H1 (cell line): Measurements from ENCODE around the gene GDPGP1. TPM values are rescaled to one million over a fixed set of nuclear protein-coding genes. Genes with fewer than 3 reads are reported as not detected.

Source experiments
- CTCF ChIA-PET: fragments of 300-600 bp; sonication (Branson Sonifier 250); formaldehyde crosslinking; loops from one replicate; lab custom pipeline; 2021; ENCODE audit not compliant: partially characterized antibody; lab: Charles Lee
- POLR2A ChIA-PET: fragments of 300-600 bp; sonication (Branson Sonifier 250); formaldehyde crosslinking; loops from one replicate; lab custom pipeline; 2021; ENCODE audit warnings: inconsistent platforms; ENCODE audit not compliant: partially characterized antibody; lab: Charles Lee
- DNase-seq, 2 experiments: peaks; one replicate each; pipeline versions ENCODE4 v3.0.0 to v3.0.0-alpha.2; 2010 to 2022; ENCODE audit warnings: low spot score in 2 of 2, low read depth in 1 of 2, mixed read lengths in 1 of 2
- FAIRE-seq: peaks from 2 replicates; lab custom pipeline; 2011; peaks lifted over from hg19 to GRCh38; lab: Jason Lieb, UNC
- H2AFZ ChIP-seq: 2 replicates; pipeline ENCODE4 v1.8.1; 2012; ENCODE audit warnings: low read length, inconsistent platforms
- H2AK5ac ChIP-seq: 2 replicates; pipeline ENCODE4 v1.6.1; 2013; ENCODE audit warnings: low read depth, low read length
- H2BK120ac ChIP-seq: replicated peaks from 2 replicates; pipeline ENCODE3; 2013; ENCODE audit warnings: low read depth, low read length, inconsistent platforms
- H2BK12ac ChIP-seq: 2 replicates; pipeline ENCODE4 v1.6.1; 2013; ENCODE audit warnings: low read depth, low read length
- H2BK15ac ChIP-seq: 2 replicates; pipeline ENCODE4 v1.6.1; 2013; ENCODE audit warnings: low read length
- H2BK20ac ChIP-seq: 2 replicates; pipeline ENCODE4 v1.6.1; 2013; ENCODE audit warnings: low read length
- H2BK5ac ChIP-seq: 2 replicates; pipeline ENCODE4 v1.6.1; 2013; ENCODE audit warnings: low read depth, low read length
- H3K14ac ChIP-seq: 2 replicates; pipeline ENCODE4 v1.6.1; 2013; ENCODE audit warnings: inconsistent platforms; ENCODE audit not compliant: insufficient read length
- H3K18ac ChIP-seq: 2 replicates; pipeline ENCODE4 v1.6.1; 2013; ENCODE audit warnings: low read length; ENCODE audit errors: extremely low read depth
- H3K23ac ChIP-seq: 2 replicates; pipeline ENCODE4 v1.6.1; 2013; ENCODE audit warnings: inconsistent platforms; ENCODE audit not compliant: insufficient read length
- H3K23me2 ChIP-seq: 2 replicates; pipeline ENCODE4 v1.6.1; 2013; ENCODE audit warnings: low read depth, low read length
- H3K27ac ChIP-seq: 2 replicates; pipeline ENCODE4 v1.6.1; 2011; ENCODE audit warnings: low read depth, low read length, inconsistent platforms
- H3K27me3 ChIP-seq, 4 experiments: replicated peaks in 1 of 4; 1 replicate in 1 of 4; 2 replicates in 3 of 4; pipeline versions ENCODE4 v1.6.1 to v1.8.1; 2011 to 2013; ENCODE audit warnings: low read length in 3 of 4, mild to moderate bottlenecking in 3 of 4, inconsistent platforms in 2 of 4, mixed read lengths in 2 of 4, moderate library complexity in 1 of 4; ENCODE audit not compliant: control insufficient read depth in 3 of 4, insufficient read depth in 3 of 4; ENCODE audit errors: extremely low read depth in 1 of 4
- H3K36me3 ChIP-seq, 4 experiments: 2 replicates each; pipeline versions ENCODE4 v1.6.1 to v1.8.1; 2011 to 2013; ENCODE audit warnings: mild to moderate bottlenecking in 4 of 4, low read length in 3 of 4, moderate library complexity in 2 of 4, control low read depth in 1 of 4, inconsistent platforms in 1 of 4; ENCODE audit not compliant: insufficient read depth in 4 of 4, control insufficient read depth in 2 of 4
- H3K4ac ChIP-seq: replicated peaks from 2 replicates; pipeline ENCODE3; 2013; ENCODE audit warnings: low read length, low read depth, mixed read lengths, inconsistent platforms; ENCODE audit not compliant: insufficient read length
- H3K4me1 ChIP-seq, 4 experiments: replicated peaks in 1 of 4; 1 replicate in 1 of 4; 2 replicates in 3 of 4; pipeline versions ENCODE4 v1.6.1 to v1.8.1; 2011 to 2013; ENCODE audit warnings: low read length in 3 of 4, inconsistent platforms in 2 of 4, mixed read lengths in 1 of 4; ENCODE audit not compliant: insufficient read depth in 4 of 4, control insufficient read depth in 3 of 4
- H3K4me2 ChIP-seq, 2 experiments: 2 replicates each; pipeline versions ENCODE4 v1.6.1 to v1.8.1; 2011 to 2013; ENCODE audit warnings: low read depth in 2 of 2, low read length in 2 of 2, control low read depth in 1 of 2, inconsistent platforms in 1 of 2, mild to moderate bottlenecking in 1 of 2; ENCODE audit not compliant: insufficient read depth in 1 of 2
- H3K4me3 ChIP-seq, 4 experiments: fragments of 200-600, 300-600 bp in 1 of 4; sonication (generic), shearing (Covaris generic), sonication (Bioruptor Twin) in 1 of 4; 2 replicates each; pipeline versions ENCODE4 v1.5.1 to v1.8.1; 2011 to 2016; ENCODE audit warnings: low read length in 4 of 4, low read depth in 3 of 4, control low read depth in 2 of 4, inconsistent platforms in 2 of 4, mild to moderate bottlenecking in 2 of 4, mixed read lengths in 1 of 4, moderate library complexity in 1 of 4; ENCODE audit not compliant: insufficient read depth in 2 of 4; ENCODE audit errors: extremely low read depth in 1 of 4
- H3K56ac ChIP-seq: replicated peaks from 2 replicates; pipeline ENCODE3; 2013; ENCODE audit warnings: low read depth, mild to moderate bottlenecking, mixed read lengths, low read length, inconsistent platforms; ENCODE audit not compliant: insufficient read length
- H3K79me1 ChIP-seq: 2 replicates; pipeline ENCODE4 v1.6.1; 2013; ENCODE audit warnings: low read depth, low read length, control low read depth
- H3K79me2 ChIP-seq, 2 experiments: 2 replicates each; pipeline versions ENCODE4 v1.6.1 to v1.8.1; 2012 to 2013; ENCODE audit warnings: low read length in 2 of 2, mild to moderate bottlenecking in 2 of 2, inconsistent platforms in 1 of 2; ENCODE audit not compliant: insufficient read depth in 2 of 2, control insufficient read depth in 1 of 2
- H3K9ac ChIP-seq, 4 experiments: replicated peaks in 1 of 4; 1 replicate in 1 of 4; 2 replicates in 3 of 4; pipeline versions ENCODE4 v1.6.1 to v1.8.1; 2011 to 2013; ENCODE audit warnings: low read depth in 3 of 4, low read length in 3 of 4, control low read depth in 2 of 4, mild to moderate bottlenecking in 2 of 4, moderate library complexity in 2 of 4, inconsistent platforms in 1 of 4; ENCODE audit errors: extremely low read depth in 1 of 4
- H3K9me3 ChIP-seq, 2 experiments: 2 replicates each; pipeline versions ENCODE4 v1.6.1 to v1.8.1; 2012 to 2013; ENCODE audit warnings: mild to moderate bottlenecking in 2 of 2, moderate library complexity in 2 of 2, control low read depth in 1 of 2, inconsistent platforms in 1 of 2, low read depth in 1 of 2, low read length in 1 of 2, mixed read lengths in 1 of 2; ENCODE audit not compliant: insufficient read depth in 2 of 2
- H4K20me1 ChIP-seq, 2 experiments: replicated peaks in 1 of 2; 2 replicates each; pipeline versions ENCODE3 to v1.8.1; 2011 to 2013; ENCODE audit warnings: inconsistent platforms in 2 of 2, low read length in 2 of 2, mild to moderate bottlenecking in 1 of 2; ENCODE audit not compliant: insufficient read depth in 2 of 2, control insufficient read depth in 1 of 2
- H4K5ac ChIP-seq: 2 replicates; pipeline ENCODE4 v1.6.1; 2013; ENCODE audit warnings: low read length, low read depth, mixed read lengths, inconsistent platforms; ENCODE audit not compliant: insufficient read length
- H4K8ac ChIP-seq: 2 replicates; pipeline ENCODE4 v1.8.0; 2013; ENCODE audit warnings: mild to moderate bottlenecking, moderate library complexity, low read length, inconsistent platforms; ENCODE audit not compliant: insufficient read depth; ENCODE audit errors: extremely low read depth
- H4K91ac ChIP-seq: replicated peaks from 2 replicates; pipeline ENCODE3; 2013; ENCODE audit warnings: low read length, mixed read lengths, inconsistent platforms; ENCODE audit not compliant: insufficient read length
- BCL11A ChIP-seq, 2 experiments: IDR thresholded peaks; one replicate each; pipeline ENCODE4 v1.6.1; 2011; ENCODE audit warnings: low read depth in 2 of 2, low read length in 2 of 2, mild to moderate bottlenecking in 2 of 2
- CHD1 ChIP-seq: IDR thresholded peaks from 2 replicates; pipeline ENCODE4 v1.6.1; 2012; ENCODE audit warnings: low read depth, low read length, improper control_type of control experiment
- CHD2 ChIP-seq: IDR thresholded peaks from 2 replicates; pipeline ENCODE4 v1.6.1; 2012; ENCODE audit warnings: low read length, improper control_type of control experiment
- E2F6 ChIP-seq: IDR thresholded peaks from 2 replicates; pipeline ENCODE4 v1.6.1; 2012; ENCODE audit warnings: inconsistent platforms
- EP300 ChIP-seq, 2 experiments: IDR thresholded peaks; 1 replicate in 1 of 2; 2 replicates in 1 of 2; pipeline ENCODE4 v1.6.1; 2011 to 2012; ENCODE audit warnings: low read depth in 2 of 2, low read length in 2 of 2, mild to moderate bottlenecking in 2 of 2, borderline replicate concordance in 1 of 2, inconsistent platforms in 1 of 2, moderate library complexity in 1 of 2
- EZH2 ChIP-seq: fragments of 200-600 bp; sonication (generic); IDR thresholded peaks from 2 replicates; pipeline ENCODE4 v1.7.1; 2012; ENCODE audit warnings: low read depth, mild to moderate bottlenecking, moderate library complexity, low read length, inconsistent platforms; ENCODE audit not compliant: severe bottlenecking
- GTF2F1 ChIP-seq: IDR thresholded peaks from 2 replicates; pipeline ENCODE4 v1.6.1; 2012; ENCODE audit warnings: low read depth, low read length, improper control_type of control experiment, borderline replicate concordance
- JUND ChIP-seq: IDR thresholded peaks from 2 replicates; pipeline ENCODE4 v1.6.1; 2011; ENCODE audit warnings: mild to moderate bottlenecking, improper control_type of control experiment, low read length
- MAX ChIP-seq: IDR thresholded peaks from 2 replicates; pipeline ENCODE4 v1.6.1; 2012; ENCODE audit warnings: inconsistent platforms
- POU5F1 ChIP-seq: IDR thresholded peaks from 2 replicates; pipeline ENCODE4 v1.6.1; 2011; ENCODE audit warnings: low read depth, mild to moderate bottlenecking, low read length, moderate library complexity
- SIN3A ChIP-seq, 2 experiments: IDR thresholded peaks in 1 of 2; conservative IDR thresholded peaks in 1 of 2; 2 replicates each; pipeline ENCODE4 v1.6.1; 2011 to 2012; ENCODE audit warnings: low read length in 2 of 2, improper control_type of control experiment in 1 of 2, low read depth in 1 of 2, mild to moderate bottlenecking in 1 of 2
- TCF12 ChIP-seq: IDR thresholded peaks from 2 replicates; pipeline ENCODE4 v1.6.1; 2011; ENCODE audit warnings: low read depth, mild to moderate bottlenecking, low read length
- WGBS, 2 experiments: shearing (Covaris generic) in 1 of 2; methylation state at CpG; one replicate each; pipeline versions ENCODE4 v1.1.6 to v1.1.7; 2013 to 2015; ENCODE audit warnings: low lambda C conversion rate in 2 of 2, mixed read lengths in 2 of 2, inconsistent platforms in 1 of 2, low coverage in 1 of 2, missing lambda C conversion rate in 1 of 2; ENCODE audit not compliant: insufficient replicate concordance in 2 of 2, insufficient coverage in 1 of 2, insufficient read length in 1 of 2; ENCODE audit errors: extremely low coverage in 1 of 2, missing lambda C conversion rate in 1 of 2; 5-methylcytosine and 5-hydroxymethylcytosine counted together
- polyA plus RNA-seq, 7 experiments: library from polyadenylated mRNA; depleted of rRNA in 3 of 7; stranded (reverse) in 5 of 7; unstranded in 2 of 7; fragments of >200 nt in 5 of 7; fragments of 200-250 nt in 2 of 7; gene quantifications; 1 replicate in 5 of 7; 2 replicates in 1 of 7; 4 replicates in 1 of 7; pipeline versions ENCODE4 v1.2.1 to v1.2.3, GENCODE V29; 2011 to 2013; ENCODE audit warnings: missing spikeins in 2 of 7, mixed read lengths in 2 of 7
- total RNA-seq: library from RNA; stranded (reverse); fragmentation: NEBNext Ultra II Directional; extraction: Animal tissue kit (Norgen Biotek cat#: 25700); gene quantifications from 2 replicates; pipeline ENCODE4 v1.2.1, GENCODE V29; 2021

Gene GDPGP1
- total and polyA plus RNA-seq, 2 of the 8 experiments (the other 6 are each of a cell fraction or from before 2014, with no cell fraction given) = 1.8 to 5.6 TPM

GRCh38 chr15:90227336-90227735, 6.7 kb upstream of the GDPGP1 start:
- H3K9ac ChIP-seq = no peak overlapping the region
- DNase-seq (no peak), FAIRE-seq (no peak)
- H3K4ac ChIP-seq = no peak overlapping the region
- no peak overlapping the region for H4K5ac ChIP-seq
- H3K4me3 ChIP-seq = no peak overlapping the region
- no peak overlapping the region for H3K23ac ChIP-seq
- H3K79me1 ChIP-seq = peaks cover 6% of the 10 kb centered on the region
- ChIA-PET CTCF (interaction anchor here (0.6 to 2.1 kb wide), 6 partner anchors 10 to 84 kb away, joined by 3 to 8 read pairs (median 4); no protein-coding TSS in a partner anchor), POLR2A (interaction anchor here (0.6 kb wide), 1 partner anchor 80 kb away, joined by 3 read pairs; no protein-coding TSS in a partner anchor)
- no peak overlapping the region for H3K27ac ChIP-seq
- no peak overlapping the region for H3K18ac ChIP-seq
- H2BK20ac ChIP-seq = no peak overlapping the region
- no peak overlapping the region for H2BK12ac ChIP-seq
- no peaks in the 10 kb centered on the region for H3K27me3 ChIP-seq
- no peaks in the 10 kb centered on the region for H3K79me2 ChIP-seq
- no peaks in the 10 kb centered on the region for H3K23me2 ChIP-seq
- H3K36me3 ChIP-seq = peaks cover 11 to 52% (median 36%) of the 10 kb centered on the region in 4 experiments; a peak in 7 of 8 replicates
- no peaks in the 10 kb centered on the region for H3K9me3 ChIP-seq
- H2AK5ac ChIP-seq = no peak overlapping the region
- H4K8ac ChIP-seq = no peak overlapping the region
- H4K91ac ChIP-seq = no peak overlapping the region
- no peak overlapping the region for H2AFZ ChIP-seq
- peaks cover 0 to 2% (median under 1%) of the 10 kb centered on the region in 4 experiments; a peak in 2 of 7 replicates for H3K4me1 ChIP-seq
- no peak overlapping the region for H3K56ac ChIP-seq
- peaks cover 0 to 7% of the 10 kb centered on the region in 2 experiments for H4K20me1 ChIP-seq
- H2BK5ac ChIP-seq = no peak overlapping the region
- no peak overlapping the region for H2BK15ac ChIP-seq
- H3K14ac ChIP-seq = no peak overlapping the region
- no peak overlapping the region for H2BK120ac ChIP-seq
- 98% methylated on average over 7 of the region's 7 CpGs; no CpG with 5 or more reads in 1 of the 2 experiments for WGBS, 2 experiments
- no peak overlapping the region for H3K4me2 ChIP-seq
- TF ChIP-seq EZH2 (no peak), EP300 (IDR thresholded peaks at IDR 0.05; ENCODE audit: borderline replicate concordance in 1 of 2, low read depth in 2 of 2, low read length in 2 of 2) (no peak), CHD1 (no peak), E2F6 (no peak), BCL11A (IDR thresholded peaks at IDR 0.05; ENCODE audit: low read depth in 2 of 2, low read length in 2 of 2) (no peak), JUND (no peak), MAX (no peak), POU5F1 (no peak), SIN3A (conservative IDR thresholded peaks at IDR 0.05 in 1 of 2, IDR thresholded peaks at IDR 0.05 in 1 of 2; ENCODE audit: low read depth in 1 of 2, low read length in 2 of 2) (no peak), GTF2F1 (no peak), CHD2 (no peak), TCF12 (no peak)
